ACHN (cell line): ENCODE data around the gene CIRBP.

ENCODE experiments used
- DNase-seq: peaks from one replicate; pipeline ENCODE4 v3.0.0-alpha.2; 2015
- in situ Hi-C: cut with HindIII; loops from 2 replicates; pipeline ENCODE4 v1.10.0; 2017; ENCODE audit warnings: low sequenced_read_pairs, low pct_ligation_motif_present, low pct_unique_long_range_greater_than_20kb

The CIRBP gene

GRCh38 chr19:1229924-1230782 is 39.0 kb upstream of the CIRBP start:
- in situ Hi-C loops = no loop called here
- DNase-seq = no peak

GRCh38 chr19:1230783-1231489 is 38.2 kb upstream of the CIRBP start:
- in situ Hi-C loops = no loop called here
- no peak for DNase-seq

DNA sequence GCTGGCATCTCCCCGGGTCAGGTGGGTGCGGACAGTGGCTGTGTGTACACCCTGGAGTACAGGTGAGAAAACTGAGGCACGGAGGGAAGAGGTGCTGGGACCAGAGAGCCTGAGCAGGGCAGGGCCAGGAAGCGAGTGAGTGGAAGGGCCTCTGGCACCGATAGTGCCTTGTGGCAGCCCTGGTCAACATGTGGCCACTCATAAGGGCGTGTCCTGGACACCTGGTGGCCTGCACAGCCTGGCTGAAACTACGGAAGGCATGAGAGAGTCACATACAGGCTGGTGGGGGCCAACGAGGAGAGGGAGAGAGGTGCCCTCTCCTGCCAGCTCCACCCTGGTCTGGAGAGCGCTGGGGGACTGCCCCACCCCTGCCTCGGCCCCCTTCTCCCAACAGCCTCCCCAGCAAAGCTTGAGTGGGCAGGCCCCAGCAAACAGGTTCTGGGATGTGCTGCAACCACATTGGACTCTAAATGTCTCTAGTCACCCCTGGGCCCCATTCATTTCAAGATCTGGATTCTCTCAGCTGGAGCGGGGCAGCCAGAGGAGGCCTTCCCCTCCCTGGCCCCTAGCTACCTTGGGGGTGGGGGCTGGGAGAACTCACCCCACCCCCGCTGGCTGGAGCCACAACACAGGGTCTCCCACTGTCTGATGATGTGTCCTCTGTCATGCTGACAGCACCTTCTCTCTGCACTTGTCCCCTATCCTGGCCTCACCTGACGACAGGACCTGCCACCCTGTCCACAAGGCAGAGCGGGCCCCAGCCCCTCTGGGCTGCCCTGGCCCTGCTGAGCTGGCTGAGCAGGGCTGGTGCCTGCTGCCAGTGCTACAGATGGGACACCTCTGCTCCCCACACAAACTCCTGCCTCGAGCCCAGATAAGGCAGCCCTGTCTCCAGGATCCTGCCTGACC is 37.1 kb upstream of the CIRBP start:
- DNase-seq = no peak
- in situ Hi-C loops = no loop called here

- peak; percentile 58 for DNase-seq
- in situ Hi-C loops = no loop called here
Observed at GRCh38 chr19:1232652-1233072, 36.5 kb upstream of the CIRBP start.

GRCh38 chr19:1233115-1233667 is 35.9 kb upstream of the CIRBP start:
- in situ Hi-C loops = no loop called here
- no peak for DNase-seq

- no peak for DNase-seq
- in situ Hi-C loops = no loop called here
Observed at GRCh38 chr19:1234051-1234954, 34.8 kb upstream of the CIRBP start.

DNA sequence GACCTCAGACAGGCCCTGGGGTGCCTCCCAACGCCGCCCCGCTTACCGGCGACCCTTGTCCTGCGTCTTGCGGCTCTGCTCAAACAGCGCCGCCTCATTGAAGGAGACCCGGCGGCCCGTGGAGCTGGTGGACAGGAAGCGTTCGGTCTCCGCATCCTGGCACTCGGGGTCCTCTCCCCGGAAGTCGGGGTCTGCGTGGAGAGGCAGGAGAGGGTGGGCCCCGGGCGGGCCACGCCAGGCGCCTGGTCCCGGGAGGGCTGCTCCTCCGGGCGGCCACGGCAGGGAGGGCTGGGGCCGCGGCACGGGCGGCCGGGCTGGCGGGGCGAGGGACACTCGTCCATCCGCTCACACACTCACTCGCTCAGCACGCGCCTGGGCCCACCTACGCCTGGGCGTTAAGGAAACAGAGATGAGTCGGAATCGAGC is 34.2 kb upstream of the CIRBP start:
- no peak for DNase-seq
- in situ Hi-C loops = no loop called here

DNA sequence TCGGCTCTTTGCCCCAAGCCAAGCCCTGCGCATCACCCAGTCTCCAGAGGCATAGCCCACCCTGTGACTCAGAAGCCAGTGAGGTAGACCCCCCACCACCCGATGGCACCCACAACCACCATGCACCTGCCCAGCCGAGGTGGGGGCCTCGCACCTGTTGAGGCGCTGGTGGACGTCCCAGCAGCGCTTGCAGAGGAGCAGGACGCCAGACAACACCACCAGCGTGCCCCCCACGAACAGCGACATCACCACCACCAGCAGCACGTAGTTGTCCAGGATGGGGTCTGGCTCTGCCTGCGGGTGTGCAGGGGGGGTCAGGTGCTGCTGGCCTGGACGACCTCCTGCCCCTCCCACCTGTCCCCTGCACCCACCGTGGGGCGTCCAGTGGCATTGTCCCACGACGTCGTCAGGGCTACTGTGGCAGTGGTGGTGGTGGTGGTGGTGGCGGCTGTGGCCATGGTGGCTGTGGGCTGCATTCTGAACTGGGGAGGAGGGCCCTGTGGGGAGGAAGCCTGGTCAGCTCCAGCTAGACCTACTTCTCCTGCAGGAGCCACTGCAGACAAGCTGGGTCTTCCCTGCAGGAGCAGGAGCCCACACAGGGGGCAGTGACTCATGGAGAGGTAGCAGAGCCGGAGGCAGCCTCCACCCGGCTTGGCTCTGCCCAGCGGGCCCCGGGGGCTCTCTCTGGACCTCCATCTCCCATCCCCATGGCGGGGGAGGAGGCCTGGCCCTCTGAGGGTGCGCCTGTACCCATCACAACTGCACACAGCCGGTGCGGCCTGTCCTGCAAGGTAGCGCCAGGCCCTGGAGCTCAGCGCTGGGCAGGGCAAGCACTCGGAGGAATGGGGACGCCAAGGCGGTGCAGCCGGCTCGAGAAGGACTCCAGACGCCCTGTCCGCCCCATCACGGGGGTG is 33.2 kb upstream of the CIRBP start:
- in situ Hi-C loops = no loop called here
- DNase-seq = no peak

GRCh38 chr19:1236576-1236975 is 32.6 kb upstream of the CIRBP start:
- in situ Hi-C loops = no loop called here
- no peak for DNase-seq

DNA sequence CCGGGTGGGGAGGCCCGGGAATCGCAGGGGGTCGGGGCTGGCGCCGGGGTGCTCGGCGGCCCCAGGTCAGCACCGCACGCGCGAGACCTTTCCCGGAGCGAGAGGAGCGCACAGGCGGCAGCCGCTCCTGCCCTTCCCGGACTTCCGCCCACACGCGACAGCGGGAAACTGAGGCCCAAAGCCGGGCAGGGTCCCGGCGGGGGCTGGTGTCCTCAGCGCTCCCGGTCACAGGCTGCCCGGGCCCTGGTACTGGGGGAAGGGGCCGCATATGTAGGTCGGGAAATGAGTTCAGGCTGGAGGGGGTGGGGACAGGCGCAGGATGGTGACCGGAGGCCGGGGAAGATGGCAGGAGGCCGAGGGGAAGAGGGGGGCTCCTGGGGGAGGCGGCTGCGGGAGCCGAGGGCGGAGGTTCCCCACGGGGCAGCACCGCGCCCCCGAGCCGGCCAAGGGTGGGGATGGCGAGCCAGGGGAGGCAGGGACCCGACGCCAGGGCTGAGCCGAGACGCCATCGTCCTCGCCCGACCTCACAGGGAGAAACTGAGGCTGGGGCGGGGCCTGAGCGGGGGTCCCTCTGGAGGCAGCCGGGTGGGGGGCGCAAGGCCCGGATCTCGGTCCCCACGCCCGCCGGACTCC is 32.0 kb upstream of the CIRBP start:
- in situ Hi-C loops = no loop called here

DNA sequence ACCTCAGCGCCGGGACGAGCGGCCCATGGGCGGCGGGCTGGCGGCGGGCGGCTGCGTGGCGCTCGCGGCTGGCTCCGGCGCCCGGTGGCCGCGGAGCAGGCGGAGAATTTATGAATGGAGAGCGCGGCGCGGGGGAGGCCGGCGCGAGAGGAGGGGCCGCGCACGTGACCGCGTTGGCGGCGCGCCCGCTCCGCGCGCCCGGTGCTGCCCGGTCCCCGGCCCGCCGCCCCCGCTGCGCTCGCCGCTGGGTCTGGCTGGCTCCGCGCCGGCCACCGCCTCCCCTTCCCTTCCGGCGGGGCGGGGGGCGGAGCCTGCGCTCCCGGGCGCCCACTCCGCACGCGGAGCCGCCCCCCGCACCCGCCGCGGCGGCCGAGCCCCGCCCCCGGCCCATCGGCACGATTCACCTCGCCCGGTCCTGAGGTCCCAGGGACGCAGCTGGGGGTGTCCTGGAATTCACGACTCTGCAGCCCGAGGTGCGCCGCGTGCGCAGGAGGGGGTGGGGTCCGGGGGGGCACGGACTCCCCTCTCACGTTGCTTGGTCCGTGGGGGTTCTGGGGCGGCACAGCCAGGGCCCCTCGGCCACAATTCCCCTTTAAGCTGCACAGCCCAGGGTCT is 31.3 kb upstream of the CIRBP start, which contains the start of gene CBARP:
CBARP (minus strand) TSS at position 252 of the 615 bp plus-strand sequence. CDS start 1,905 bp downstream, outside the sequence.
- DNase-seq = no peak
- in situ Hi-C loops = no loop called here

More for the DNA sequence above, 32.0 kb upstream of the CIRBP start:
- no peak for DNase-seq

DNA sequence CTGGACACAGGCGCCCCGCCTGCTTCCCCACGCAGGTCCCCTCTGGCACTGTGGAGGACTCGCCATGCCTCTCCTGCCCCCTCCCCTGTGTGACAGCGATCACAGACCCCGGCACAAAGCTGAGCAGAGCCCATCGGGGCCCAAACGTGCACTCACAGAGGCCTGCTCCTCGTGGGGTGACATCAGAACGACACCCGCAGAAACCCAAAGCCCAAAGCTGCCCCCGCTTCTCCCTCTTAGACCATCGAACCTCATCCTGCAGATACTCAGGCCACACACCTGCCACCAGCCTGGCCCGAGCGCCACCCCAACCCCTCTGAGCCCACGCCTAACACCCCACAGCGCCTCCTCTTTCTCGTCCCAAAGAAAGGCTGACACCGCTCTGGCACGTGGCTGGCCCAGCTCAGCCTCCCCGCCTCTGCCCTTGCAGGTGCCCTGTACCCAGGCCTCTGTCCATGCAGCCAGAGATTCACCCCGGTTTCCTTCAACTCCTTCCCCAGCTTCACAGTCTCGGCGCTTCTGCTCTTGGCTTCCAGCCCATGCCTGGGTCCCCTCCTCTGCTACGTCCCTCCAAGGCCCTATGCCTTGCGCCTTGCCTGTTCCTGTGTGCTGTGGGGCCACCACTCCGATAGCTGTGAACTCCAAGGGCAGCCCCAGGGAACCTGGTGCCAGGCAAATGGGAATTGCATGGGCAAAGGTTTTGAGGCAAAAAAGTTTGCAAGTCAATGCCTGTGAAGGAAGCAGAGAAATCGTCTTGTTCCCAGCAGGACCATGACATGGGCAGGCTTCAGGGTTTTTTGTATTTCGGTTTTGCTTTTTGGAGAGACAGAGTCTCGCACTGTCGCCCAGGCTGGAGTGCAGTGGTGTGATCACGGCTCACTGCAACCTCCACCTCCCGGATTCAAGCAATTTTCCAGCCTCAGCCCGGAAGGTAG is 30.5 kb upstream of the CIRBP start:
- in situ Hi-C loops = no loop called here
- no peak for DNase-seq

GRCh38 chr19:1239420-1239795 is 29.7 kb upstream of the CIRBP start:
- no peak for DNase-seq
- in situ Hi-C loops = no loop called here

DNA sequence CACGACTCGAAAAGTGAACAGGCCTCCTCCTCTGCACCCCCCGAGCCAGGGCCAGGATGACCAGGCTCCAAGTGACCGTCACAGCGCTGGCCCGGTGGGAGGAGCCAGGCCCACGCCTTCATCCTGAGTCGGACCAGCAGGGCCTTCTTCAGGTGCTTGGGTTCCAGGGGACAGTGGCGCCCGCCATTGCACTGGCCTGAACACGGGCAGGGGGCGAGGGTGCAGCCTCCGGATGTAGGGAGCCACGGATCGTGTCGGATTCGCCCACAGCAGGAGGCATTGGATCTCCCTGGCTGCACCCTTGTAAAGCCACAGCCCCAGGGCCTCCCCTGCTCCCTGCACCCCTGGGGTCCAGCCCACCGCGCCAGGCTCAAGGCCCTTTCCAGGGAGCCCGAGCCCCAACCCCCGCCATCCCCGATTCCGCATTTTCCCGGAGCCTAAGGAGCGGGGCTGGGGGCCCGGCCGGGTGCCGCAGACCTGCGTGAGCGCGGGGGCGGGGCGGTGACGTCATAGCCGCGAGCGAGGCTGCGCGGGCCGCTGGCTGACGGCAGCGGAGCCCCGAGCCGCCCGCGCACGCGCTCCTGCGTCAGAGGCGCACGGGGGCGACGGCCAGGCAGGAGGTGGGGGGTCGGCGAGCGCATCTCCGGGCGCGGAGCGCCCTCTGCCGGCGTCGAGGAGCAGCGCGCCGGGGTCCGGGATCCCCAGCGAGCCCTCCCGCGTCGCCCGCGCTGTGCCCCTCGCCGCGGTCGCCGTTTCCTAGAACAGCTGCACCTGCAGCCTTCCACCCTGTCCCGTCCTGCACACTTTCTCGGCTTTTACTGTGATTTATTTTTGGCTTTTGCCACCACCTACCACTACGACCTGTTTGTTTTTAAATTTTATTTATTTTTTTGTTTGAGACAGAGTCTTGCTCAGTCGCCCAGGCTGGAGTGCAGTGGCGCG is 29.1 kb upstream of the CIRBP start:
- DNase-seq = peak; percentile 84
- in situ Hi-C loops = no loop called here
